K562 (cell line): ENCODE measurements around the gene NFAM1. TPM values are rescaled to one million over a fixed set of nuclear protein-coding genes. Genes with fewer than 3 reads are reported as not detected.

Experiments
- CHD7 ChIP-seq: fragments of 200-600 bp; sonication (generic); IDR thresholded peaks from one replicate; pipeline ENCODE4 v1.6.1; 2012; ENCODE audit warnings: mild to moderate bottlenecking, low read depth, low read length, inconsistent platforms
- KDM5B ChIP-seq: fragments of 200-600 bp; sonication (generic); IDR thresholded peaks from 2 replicates; pipeline ENCODE4 v1.6.1; 2012; ENCODE audit warnings: low read depth, mild to moderate bottlenecking, moderate library complexity, low read length, control low read depth, inconsistent platforms; ENCODE audit not compliant: insufficient replicate concordance
- MEIS2 ChIP-seq: fragments of 450-650 bp; IDR thresholded peaks from 2 replicates; pipeline ENCODE4 v1.6.1; 2014; ENCODE audit warnings: mild to moderate bottlenecking; ENCODE audit not compliant: partially characterized antibody
- NONO ChIP-seq, 2 experiments: fragments of 200-400 bp in 1 of 2; fragments of 450-650 bp in 1 of 2; formaldehyde crosslinking in 1 of 2; IDR thresholded peaks; 2 replicates each; pipeline ENCODE4 v1.6.1; 2017; ENCODE audit warnings: low read depth in 2 of 2, mild to moderate bottlenecking in 2 of 2, moderate library complexity in 2 of 2, low read length in 1 of 2
- NR2C2 ChIP-seq, 2 experiments: fragments of 200-800 bp in 1 of 2; sonication (Bioruptor generic) in 1 of 2; sonication (generic) in 1 of 2; formaldehyde crosslinking in 1 of 2; IDR thresholded peaks; 2 replicates each; pipeline versions ENCODE4 v1.6.1 to v1.8.0; 2016 to 2022; ENCODE audit warnings: mild to moderate bottlenecking in 1 of 2, missing compliant biosample characterization in 1 of 2, missing genetic modification characterization in 1 of 2, missing genetic modification reagents in 1 of 2
- POLR2A ChIP-seq: fragments of 450-650 bp; conservative IDR thresholded peaks from 2 replicates; pipeline ENCODE4 v1.6.1; 2016
- RAD21 ChIP-seq, 2 experiments: fragments of 250-450 bp in 1 of 2; fragments of 450-650 bp in 1 of 2; sonication (Bioruptor Pico) in 1 of 2; formaldehyde crosslinking in 1 of 2; IDR thresholded peaks in 1 of 2; conservative IDR thresholded peaks in 1 of 2; 2 replicates each; pipeline versions ENCODE4 v1.4.0 to v1.8.0; 2020 to 2022; ENCODE audit warnings: mild to moderate bottlenecking in 2 of 2, moderate library complexity in 1 of 2
- ZNF449 ChIP-seq: fragments of 250-450 bp; sonication (Bioruptor Pico); IDR thresholded peaks from 2 replicates; pipeline ENCODE4 v1.8.0; 2022; ENCODE audit warnings: moderate library complexity, mild to moderate bottlenecking, inconsistent platforms
- ZNF551 ChIP-seq: fragments of 250-450 bp; sonication (Bioruptor Pico); IDR thresholded peaks from 2 replicates; pipeline ENCODE4 v1.5.0; 2021; ENCODE audit warnings: mild to moderate bottlenecking, moderate library complexity
- ZNF655 ChIP-seq: fragments of 250-450 bp; sonication (Bioruptor Pico); IDR thresholded peaks from 2 replicates; pipeline ENCODE4 v1.5.0; 2021
- polyA plus RNA-seq, 8 experiments: library from polyadenylated mRNA; depleted of rRNA in 4 of 8; stranded (reverse) in 5 of 8; unstranded in 3 of 8; fragments of >200 nt; fragmentation: Nextera tagmentation in 2 of 8; fragmentation: Illumina TruSeq in 1 of 8; extraction: Ambion mirVana in 2 of 8; extraction: Trizol in 1 of 8; gene quantifications; 2 replicates each; pipeline versions ENCODE4 v1.2.1 to v1.2.3, GENCODE V29; 2011 to 2014; ENCODE audit warnings: inconsistent platforms in 1 of 8, missing spikeins in 1 of 8
- total RNA-seq, 7 experiments: library from RNA; depleted of rRNA in 6 of 7; stranded (reverse); fragments of >200 nt in 6 of 7; fragmentation: Illumina TruSeq in 2 of 7; extraction: Trizol in 2 of 7; gene quantifications; 2 replicates each; pipeline versions ENCODE4 v1.2.1 to v1.2.3, GENCODE V29; 2011 to 2021; ENCODE audit warnings: low replicate concordance in 1 of 7

NFAM1 gene
- total and polyA plus RNA-seq, 9 of the 15 experiments (the other 6 are each of a cell fraction or from before 2014, with no cell fraction given), result 0.01 to 0.18 (median 0.03) TPM; not detected in 5

- TF ChIP-seq ZNF449 (CRISPR knock-in tag), result no peak
- no peak for TF ChIP-seq CHD7
- TF ChIP-seq NONO (IDR thresholded peaks at IDR 0.05; ENCODE audit: low read depth in 2 of 2, low read length in 1 of 2), result no peak
- TF ChIP-seq RAD21 (CRISPR knock-in tag; conservative IDR thresholded peaks at IDR 0.05 in 1 of 2, IDR thresholded peaks at IDR 0.05 in 1 of 2), result peak; percentile 78 to 79
- TF ChIP-seq ZNF655 (CRISPR knock-in tag), result no peak
- TF ChIP-seq MEIS2, result peak; percentile 99
- no peak for TF ChIP-seq NR2C2 (CRISPR knock-in tag; IDR thresholded peaks at IDR 0.05)
- 0 out of 2 replicates have a peak, but pooled peaks have one; percentile 92 for TF ChIP-seq NR2C2 (tag; IDR thresholded peaks at IDR 0.05)
- no peak for TF ChIP-seq ZNF551 (CRISPR knock-in tag)
- peak; percentile 72 for TF ChIP-seq KDM5B
- peak; percentile 55 for TF ChIP-seq POLR2A
Observed at GRCh38 chr22:42444077-42444904, 12.1 kb upstream of the NFAM1 start (continued).
